GM19324 (cell line): ENCODE data around the gene OIT3.
"Not testable (repeated sequence)": the region's sequence is repeated elsewhere in the genome, so short reads cannot be mapped to it uniquely, and the experiment has no call there.

Source experiments
- ATAC-seq: cut with Tn5 transposase; IDR thresholded peaks from one replicate; pipeline ENCODE4 v1.9.1; 2021; ENCODE audit warnings: mild to moderate bottlenecking, moderate library complexity; ENCODE audit not compliant: unreplicated experiment, low FRiP score

The OIT3 gene

DNA sequence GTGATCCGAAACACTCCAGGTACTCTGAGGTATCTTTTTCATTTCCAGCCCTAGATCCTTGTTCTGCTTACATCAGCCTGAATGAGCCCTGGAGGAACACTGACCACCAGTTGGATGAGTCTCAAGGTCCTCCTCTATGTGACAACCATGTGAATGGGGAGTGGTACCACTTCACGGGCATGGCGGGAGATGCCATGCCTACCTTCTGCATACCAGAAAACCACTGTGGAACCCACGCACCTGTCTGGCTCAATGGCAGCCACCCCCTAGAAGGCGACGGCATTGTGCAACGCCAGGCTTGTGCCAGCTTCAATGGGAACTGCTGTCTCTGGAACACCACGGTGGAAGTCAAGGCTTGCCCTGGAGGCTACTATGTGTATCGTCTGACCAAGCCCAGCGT lies 5.1 kb downstream of the OIT3 start:
- ATAC-seq = no peak

- ATAC-seq = no peak
These were observed 6.0 kb downstream of the OIT3 start for GRCh38 chr10:72899545-72899944.

GRCh38 chr10:72903941-72904446 lies 10.5 kb downstream of the OIT3 start:
- ATAC-seq = not testable (repeated sequence)

DNA sequence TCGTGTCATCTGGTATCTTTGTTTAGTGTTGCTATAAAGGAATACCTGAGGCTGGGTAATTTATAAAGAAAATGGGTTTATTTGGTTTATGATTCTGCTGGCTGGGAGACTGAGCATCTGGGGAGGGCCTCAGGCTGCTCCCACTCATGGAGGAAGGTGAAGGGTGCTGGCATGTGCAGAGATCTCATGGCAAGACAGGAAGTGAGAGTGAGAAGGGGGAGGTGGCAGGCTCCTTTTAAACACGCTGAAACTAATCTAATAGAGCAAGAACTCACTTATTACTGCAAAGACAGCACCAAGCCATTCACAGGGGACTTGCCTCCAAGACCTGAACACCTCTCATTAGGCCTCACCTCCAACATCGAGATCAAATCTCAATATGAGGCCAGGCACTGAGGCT lies 11.3 kb downstream of the OIT3 start:
- no peak for ATAC-seq

GRCh38 chr10:72906446-72906845 lies 12.9 kb downstream of the OIT3 start:
- ATAC-seq = no peak

- no peak for ATAC-seq
These were observed 17.2 kb downstream of the OIT3 start for GRCh38 chr10:72910705-72911104.

GRCh38 chr10:72911758-72912157 lies 18.2 kb downstream of the OIT3 start:
- ATAC-seq = no peak

GRCh38 chr10:72912736-72913135 lies 19.2 kb downstream of the OIT3 start:
- no peak for ATAC-seq

DNA sequence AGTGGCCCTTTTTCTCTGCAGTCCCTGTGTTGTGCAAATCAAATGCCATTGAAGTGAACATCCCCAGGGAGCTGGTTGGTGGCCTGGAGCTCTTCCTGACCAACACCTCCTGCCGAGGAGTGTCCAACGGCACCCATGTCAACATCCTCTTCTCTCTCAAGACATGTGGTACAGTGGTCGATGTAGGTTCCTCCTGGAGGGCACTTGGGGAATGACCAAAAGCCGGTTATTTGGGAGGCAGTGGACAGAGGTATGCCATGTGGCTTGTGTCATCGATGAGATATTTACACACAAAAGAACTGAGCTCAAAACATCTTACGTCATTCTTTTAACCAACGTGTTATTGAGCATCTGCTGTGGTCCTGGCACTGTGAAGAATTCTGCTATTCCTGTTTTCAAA lies 19.7 kb downstream of the OIT3 start:
- ATAC-seq = no peak

DNA sequence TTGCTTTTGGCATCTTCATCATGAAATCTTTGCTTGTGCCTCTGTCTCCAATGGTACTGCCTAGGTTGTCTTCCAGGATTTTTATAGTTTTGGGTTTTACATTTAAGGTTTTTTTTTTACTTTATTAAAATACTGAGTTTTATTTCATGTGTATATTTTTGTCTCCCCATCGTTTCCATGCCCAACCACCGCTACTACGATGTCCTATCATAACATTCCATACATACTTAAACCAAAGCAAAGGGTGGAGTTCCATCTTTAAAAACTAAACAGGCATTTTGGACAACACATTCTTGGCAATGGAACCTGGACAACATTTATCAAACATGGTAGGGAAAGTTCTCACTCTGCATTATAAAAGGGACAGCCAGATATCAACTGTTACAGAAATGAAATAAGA lies 23.7 kb downstream of the OIT3 start:
- ATAC-seq = not testable (repeated sequence)

DNA sequence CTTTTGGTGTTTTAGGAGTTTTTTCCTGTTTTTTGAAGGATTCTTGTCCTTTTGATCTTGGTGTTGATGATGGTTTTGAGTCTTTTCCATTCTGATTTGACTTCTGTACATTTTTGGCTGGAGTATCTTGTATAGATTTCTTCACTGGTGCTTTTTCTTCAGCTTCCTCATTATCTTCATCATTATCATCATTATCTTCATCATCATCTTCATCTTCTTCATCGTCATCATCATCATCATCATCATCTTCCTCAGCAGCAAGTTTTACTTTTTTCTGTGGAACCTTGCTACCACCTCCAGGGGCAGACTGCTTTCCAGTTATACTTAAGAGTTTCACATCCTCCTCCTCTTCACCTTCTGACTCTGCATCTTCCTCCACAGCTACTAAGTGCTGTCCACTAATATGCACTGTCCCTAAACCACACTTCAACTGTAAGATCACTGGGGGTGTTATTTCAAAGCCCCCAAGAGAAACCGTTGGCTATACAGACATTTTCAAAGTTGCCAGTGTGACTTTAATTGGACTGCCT lies 24.3 kb downstream of the OIT3 start:
- ATAC-seq = not testable (repeated sequence)

GRCh38 chr10:72918352-72918751 lies 24.8 kb downstream of the OIT3 start:
- ATAC-seq = no peak

- not testable (repeated sequence) for ATAC-seq
These were observed 27.7 kb downstream of the OIT3 start for GRCh38 chr10:72921147-72921683.

GRCh38 chr10:72924351-72924750 lies 30.8 kb downstream of the OIT3 start:
- ATAC-seq = no peak

DNA sequence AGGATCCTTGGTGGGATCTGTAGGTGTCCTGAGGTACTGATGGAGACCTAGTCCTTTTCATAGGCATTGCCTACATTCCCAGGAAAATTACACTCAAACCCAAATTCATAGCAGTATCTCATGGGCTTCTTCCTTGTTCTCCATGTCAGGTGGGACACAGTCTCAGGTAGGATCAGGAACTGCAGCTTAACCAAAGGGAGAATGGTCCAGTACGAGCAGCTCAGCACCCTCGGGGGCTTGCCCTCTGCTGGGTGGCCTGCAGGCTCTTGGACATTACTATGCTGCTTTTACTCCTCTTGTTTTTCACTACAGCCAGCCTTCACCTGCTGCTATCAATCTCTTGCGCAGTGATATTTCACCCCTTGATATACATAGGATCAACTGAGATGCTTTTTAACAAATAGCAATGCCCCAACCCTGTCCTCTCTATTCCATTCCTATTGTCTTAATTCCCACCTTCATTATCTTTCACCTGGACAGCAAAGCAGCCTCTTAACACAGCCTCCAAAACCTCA lies 32.5 kb downstream of the OIT3 start:
- ATAC-seq = no peak

DNA sequence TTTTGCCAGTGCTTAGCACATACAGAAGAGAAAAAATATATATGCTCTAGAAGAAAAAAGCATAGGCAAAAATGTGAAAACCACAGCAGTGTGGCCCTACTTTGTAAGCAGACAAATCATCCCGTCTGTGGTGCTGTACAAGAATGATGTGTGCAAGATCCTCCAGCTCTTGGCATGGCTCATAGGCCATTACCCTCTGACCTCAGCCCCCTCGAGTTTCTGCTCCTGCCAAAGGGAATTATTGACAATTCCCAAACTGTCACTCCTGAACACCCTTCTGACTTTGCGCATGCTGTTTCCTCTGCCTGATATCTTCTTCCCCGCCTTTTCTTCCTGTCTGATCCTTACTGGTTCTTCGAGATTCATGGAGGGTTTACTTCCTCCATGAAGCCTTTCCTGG lies 33.9 kb downstream of the OIT3 start:
- ATAC-seq = no peak

GRCh38 chr10:72928798-72929197 lies 35.3 kb downstream of the OIT3 start:
- no peak for ATAC-seq

- ATAC-seq = no peak
These were observed 36.7 kb downstream of the OIT3 start for GRCh38 chr10:72930276-72930675.

GRCh38 chr10:72932259-72933015 lies 38.9 kb downstream of the OIT3 start:
- no peak for ATAC-seq

DNA sequence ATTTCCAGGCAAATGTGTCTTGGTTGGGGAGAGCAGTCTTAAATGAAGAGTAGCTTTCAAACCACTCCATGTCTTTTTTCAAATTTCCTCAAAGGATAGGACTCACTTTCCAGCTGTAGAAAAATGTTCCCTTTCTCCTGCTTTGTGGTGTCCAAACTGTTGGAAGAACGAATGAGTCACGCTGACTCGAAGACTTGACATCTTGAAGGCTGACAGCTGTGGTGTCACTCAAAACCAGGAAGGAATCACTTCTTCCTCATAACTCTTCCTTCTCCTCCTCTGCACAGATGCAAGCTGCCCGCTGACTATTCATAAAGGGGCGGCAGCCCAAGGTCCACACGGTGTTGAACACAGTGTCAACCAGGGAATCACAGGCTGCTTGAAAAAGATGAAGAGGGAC lies 41.8 kb downstream of the OIT3 start:
- ATAC-seq = no peak

DNA sequence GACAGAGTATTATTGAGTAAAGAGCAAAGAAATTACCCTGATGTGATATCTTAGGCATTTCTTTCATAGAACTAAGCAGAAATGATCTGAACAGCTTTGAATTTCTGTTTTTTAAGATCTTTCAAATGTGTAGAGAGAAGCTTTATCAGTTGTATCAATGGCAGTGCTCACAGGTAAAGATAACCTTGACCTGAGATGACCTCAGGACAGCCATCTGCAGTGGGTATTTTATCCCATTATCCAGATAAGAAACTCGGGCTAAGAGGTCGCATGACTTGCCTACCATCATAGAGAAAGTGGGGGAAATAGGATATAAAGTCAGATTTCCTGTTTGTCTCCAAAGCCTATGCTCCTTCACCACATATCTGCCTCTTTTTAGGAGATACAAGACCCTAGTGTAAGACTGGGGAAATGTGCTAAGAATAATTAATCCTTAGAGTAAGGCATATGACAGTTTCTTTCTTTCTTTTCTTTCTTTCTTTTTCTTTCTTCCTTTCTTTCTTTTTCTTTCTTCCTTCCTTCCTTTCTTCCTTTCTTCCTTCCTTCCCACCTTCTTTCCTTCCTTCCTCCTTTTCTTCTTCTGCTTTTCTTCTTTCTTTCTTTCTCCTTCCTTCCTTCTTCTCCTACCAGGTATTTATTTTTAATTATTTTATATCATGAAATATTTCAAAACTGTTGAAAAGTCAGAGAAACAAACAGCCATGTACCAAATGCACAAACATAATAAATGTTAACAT lies 50.1 kb downstream of the OIT3 start:
- no peak for ATAC-seq
